HG03378 (cell line): ENCODE data around the gene S100A3.
"Not testable (repeated sequence)": the region's sequence is repeated elsewhere in the genome, so short reads cannot be mapped to it uniquely, and the experiment has no call there.

ENCODE experiments used
- ATAC-seq: cut with Tn5 transposase; IDR thresholded peaks from one replicate; pipeline ENCODE4 v1.9.1; 2021; ENCODE audit warnings: mild to moderate bottlenecking, moderate library complexity; ENCODE audit not compliant: unreplicated experiment

The S100A3 gene

GRCh38 chr1:153570874-153571273 is 21.8 kb upstream of the S100A3 start:
- no peak for ATAC-seq

- no peak for ATAC-seq
Measured at GRCh38 chr1:153569465-153569864, 20.4 kb upstream of the S100A3 start.

- no peak for ATAC-seq
Measured at GRCh38 chr1:153568367-153569099, 19.5 kb upstream of the S100A3 start.

GRCh38 chr1:153567621-153568366 is 18.7 kb upstream of the S100A3 start:
- no peak for ATAC-seq

- no peak for ATAC-seq
Measured at GRCh38 chr1:153566414-153567371, 17.6 kb upstream of the S100A3 start.

- no peak for ATAC-seq
Measured at GRCh38 chr1:153565529-153566374, 16.7 kb upstream of the S100A3 start, which contains the start of gene S100A2. Gene S100A2, minus strand, starts transcription at chr1:153565844. Its CDS starts 1,967 bp downstream, at chr1:153563877.

GRCh38 chr1:153563991-153564390 is 14.9 kb upstream of the S100A3 start:
- no peak for ATAC-seq

- no peak for ATAC-seq
Measured at GRCh38 chr1:153563483-153563901, 14.4 kb upstream of the S100A3 start.

GRCh38 chr1:153562021-153562420 is 13.0 kb upstream of the S100A3 start:
- ATAC-seq: not testable (repeated sequence)

- ATAC-seq: no peak
Measured at GRCh38 chr1:153561466-153561985, 12.5 kb upstream of the S100A3 start.

GRCh38 chr1:153560771-153561465 is 11.9 kb upstream of the S100A3 start:
- ATAC-seq: no peak

GRCh38 chr1:153560241-153560640 is 11.2 kb upstream of the S100A3 start:
- no peak for ATAC-seq

- no peak for ATAC-seq
Measured at GRCh38 chr1:153557877-153558276, 8.8 kb upstream of the S100A3 start.

GRCh38 chr1:153556348-153556747 is 7.3 kb upstream of the S100A3 start:
- no peak for ATAC-seq

- no peak for ATAC-seq
Measured at GRCh38 chr1:153553830-153554541, 4.9 kb upstream of the S100A3 start.

GRCh38 chr1:153553096-153553495 is 4.0 kb upstream of the S100A3 start:
- no peak for ATAC-seq

GRCh38 chr1:153552335-153552734 is 3.3 kb upstream of the S100A3 start:
- ATAC-seq: no peak

- no peak for ATAC-seq
Measured at GRCh38 chr1:153550827-153551500, 1.9 kb upstream of the S100A3 start.
